Measurements from ENCODE around the gene ABHD17A.

ABHD17A gene

GRCh38 chr19:1849132-1849474 lies 36.2 kb downstream of the ABHD17A start:
- peak overlapping the region; percentile 99; the same call in 1 of the 2 replicates for H3K9ac ChIP-seq (ENCODE audit: low read length)
- no peak for DNase-seq
- no peaks in the 10 kb centered on the region for H3K27me3 ChIP-seq (replicated peaks; ENCODE audit: insufficient read depth, low read length)
- H3K79me2 ChIP-seq (ENCODE audit: low read length), result peaks cover 67% of the 10 kb centered on the region
- peaks cover 10% of the 10 kb centered on the region for H3F3A ChIP-seq (ENCODE audit: insufficient read depth, low read length)
- H4K20me1 ChIP-seq (ENCODE audit: insufficient read depth, low read length), result peaks cover 24% of the 10 kb centered on the region
- H2AFZ ChIP-seq (ENCODE audit: low read length), result peak overlapping the region; percentile 64
- H3K36me3 ChIP-seq (replicated peaks; ENCODE audit: insufficient read depth, low read length), result no peaks in the 10 kb centered on the region
- no peaks in the 10 kb centered on the region for H3K9me2 ChIP-seq (replicated peaks; ENCODE audit: insufficient read depth, low read length)
- no peaks in the 10 kb centered on the region for H3K9me3 ChIP-seq (replicated peaks; ENCODE audit: insufficient read depth, low read length)
- peak overlapping the region; percentile 96; the same call in 1 of the 2 replicates for H3K27ac ChIP-seq (ENCODE audit: low read length)
- no peak for TF ChIP-seq CTCF (IDR thresholded peaks at IDR 0.05; ENCODE audit: low read length)
- no peak for TF ChIP-seq EZH2 (optimal IDR thresholded peaks at IDR 0.05; ENCODE audit: low read depth, low read length)
- no peak for TF ChIP-seq EZH2phosphoT487 (IDR thresholded peaks at IDR 0.05; ENCODE audit: low read length)
- H3K4me2 ChIP-seq (ENCODE audit: low read depth, low read length), result peak overlapping the region; percentile 37; the same call in 1 of the 2 replicates
- peaks cover 31% of the 10 kb centered on the region for H3K4me1 ChIP-seq (ENCODE audit: low read length)
- peak overlapping the region; percentile 35; the same call in 1 of the 2 replicates for H3K4me3 ChIP-seq (ENCODE audit: low read length)

GRCh38 chr19:1848399-1849131 lies 36.7 kb downstream of the ABHD17A start, which contains the start of gene REXO1:
Gene REXO1 (minus strand): TSS chr19:1848483. CDS start chr19:1848358, 125 bp downstream.
- Histone ChIP-seq H3K9ac (ENCODE audit: low read length) (peak within 1 kb of the TSS; percentile 99), H3K36me3 (replicated peaks; ENCODE audit: insufficient read depth, low read length) (no peaks in the 10 kb centered on the region), H4K20me1 (ENCODE audit: insufficient read depth, low read length) (peaks cover 28% of the 10 kb centered on the region), H3K4me2 (ENCODE audit: low read depth, low read length) (peak within 1 kb of the TSS; percentile 99), H3K9me3 (replicated peaks; ENCODE audit: insufficient read depth, low read length) (no peaks in the 10 kb centered on the region), H3K9me2 (replicated peaks; ENCODE audit: insufficient read depth, low read length) (no peaks in the 10 kb centered on the region), H3F3A (ENCODE audit: insufficient read depth, low read length) (peaks cover 10% of the 10 kb centered on the region), H3K27me3 (replicated peaks; ENCODE audit: insufficient read depth, low read length) (no peaks in the 10 kb centered on the region), H3K4me3 (ENCODE audit: low read length) (peak within 1 kb of the TSS; percentile 90), H2AFZ (ENCODE audit: low read length) (peak within 1 kb of the TSS; percentile 77), H3K79me2 (ENCODE audit: low read length) (peaks cover 67% of the 10 kb centered on the region), H3K4me1 (ENCODE audit: low read length) (peaks cover 26% of the 10 kb centered on the region), H3K27ac (ENCODE audit: low read length) (peak within 1 kb of the TSS; percentile 96)
- TF ChIP-seq CTCF (IDR thresholded peaks at IDR 0.05; ENCODE audit: low read length), result peak; percentile 97
- TF ChIP-seq EZH2 (optimal IDR thresholded peaks at IDR 0.05; ENCODE audit: low read depth, low read length), result no peak
- TF ChIP-seq EZH2phosphoT487 (IDR thresholded peaks at IDR 0.05; ENCODE audit: low read length), result no peak
- peak; percentile 99 for DNase-seq

DNA sequence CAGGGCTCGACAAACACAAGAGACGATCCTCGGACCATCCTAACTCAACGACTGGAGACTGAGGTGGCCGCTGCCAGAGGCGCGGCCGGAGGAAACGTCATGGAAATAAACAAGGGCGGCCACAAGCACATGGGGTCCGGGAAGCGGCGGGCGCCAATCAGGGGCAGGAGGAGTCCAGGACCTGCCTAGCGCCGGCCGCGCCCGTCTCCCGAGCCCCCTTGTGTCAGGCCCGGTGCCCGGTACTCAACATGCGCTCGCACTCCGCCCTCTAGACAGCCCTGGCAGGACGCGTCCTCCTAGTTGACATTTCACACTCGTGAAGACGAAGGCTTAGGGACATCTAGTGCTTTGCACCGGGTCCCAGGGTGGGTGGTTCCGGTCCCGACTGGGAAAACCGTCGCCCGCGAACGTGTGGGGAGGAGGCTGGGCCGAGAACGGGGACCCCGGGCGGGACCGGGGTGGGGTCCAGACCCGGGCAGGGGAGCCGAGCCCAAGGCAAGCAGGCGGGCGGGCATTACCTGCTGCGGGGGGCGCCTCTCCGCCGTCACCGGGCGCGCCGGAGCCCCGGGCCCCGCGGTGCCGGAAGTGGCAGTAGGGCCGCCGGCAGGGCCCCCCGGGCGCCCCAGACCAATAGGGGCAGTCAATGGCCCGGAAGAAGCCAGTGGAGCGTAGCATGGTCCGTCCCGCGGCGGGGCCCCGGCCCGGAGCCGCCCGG lies 37.5 kb downstream of the ABHD17A start:
- no peaks in the 10 kb centered on the region for H3K36me3 ChIP-seq (replicated peaks; ENCODE audit: insufficient read depth, low read length)
- H3K4me3 ChIP-seq (ENCODE audit: low read length), result peak overlapping the region; percentile 90
- no peak for DNase-seq
- no peaks in the 10 kb centered on the region for H3K9me2 ChIP-seq (replicated peaks; ENCODE audit: insufficient read depth, low read length)
- no peaks in the 10 kb centered on the region for H3K9me3 ChIP-seq (replicated peaks; ENCODE audit: insufficient read depth, low read length)
- H3K9ac ChIP-seq (ENCODE audit: low read length), result peak overlapping the region; percentile 99
- H2AFZ ChIP-seq (ENCODE audit: low read length), result no peak overlapping the region
- H3K27me3 ChIP-seq (replicated peaks; ENCODE audit: insufficient read depth, low read length), result no peaks in the 10 kb centered on the region
- peak overlapping the region; percentile 99 for H3K4me2 ChIP-seq (ENCODE audit: low read depth, low read length)
- TF ChIP-seq EZH2 (optimal IDR thresholded peaks at IDR 0.05; ENCODE audit: low read depth, low read length) (no peak), CTCF (IDR thresholded peaks at IDR 0.05; ENCODE audit: low read length) (no peak), EZH2phosphoT487 (IDR thresholded peaks at IDR 0.05; ENCODE audit: low read length) (no peak)
- peaks cover 10% of the 10 kb centered on the region for H3F3A ChIP-seq (ENCODE audit: insufficient read depth, low read length)
- H3K79me2 ChIP-seq (ENCODE audit: low read length), result peaks cover 67% of the 10 kb centered on the region
- H4K20me1 ChIP-seq (ENCODE audit: insufficient read depth, low read length), result peaks cover 32% of the 10 kb centered on the region
- H3K27ac ChIP-seq (ENCODE audit: low read length), result peak overlapping the region; percentile 33; the same call in 1 of the 2 replicates
- peaks cover 20% of the 10 kb centered on the region for H3K4me1 ChIP-seq (ENCODE audit: low read length)
